UCSD-AML1 (cell line): ENCODE results near the gene OR2V1.
"Not testable (repeated sequence)": the region's sequence is repeated elsewhere in the genome, so short reads cannot be mapped to it uniquely, and the experiment has no call there.

Experiments used
- DNase-seq: peaks from one replicate; lab custom pipeline; 2025; ENCODE audit not compliant: unreplicated experiment; lab: John Stamatoyannopoulos, UW

The OR2V1 gene

DNA sequence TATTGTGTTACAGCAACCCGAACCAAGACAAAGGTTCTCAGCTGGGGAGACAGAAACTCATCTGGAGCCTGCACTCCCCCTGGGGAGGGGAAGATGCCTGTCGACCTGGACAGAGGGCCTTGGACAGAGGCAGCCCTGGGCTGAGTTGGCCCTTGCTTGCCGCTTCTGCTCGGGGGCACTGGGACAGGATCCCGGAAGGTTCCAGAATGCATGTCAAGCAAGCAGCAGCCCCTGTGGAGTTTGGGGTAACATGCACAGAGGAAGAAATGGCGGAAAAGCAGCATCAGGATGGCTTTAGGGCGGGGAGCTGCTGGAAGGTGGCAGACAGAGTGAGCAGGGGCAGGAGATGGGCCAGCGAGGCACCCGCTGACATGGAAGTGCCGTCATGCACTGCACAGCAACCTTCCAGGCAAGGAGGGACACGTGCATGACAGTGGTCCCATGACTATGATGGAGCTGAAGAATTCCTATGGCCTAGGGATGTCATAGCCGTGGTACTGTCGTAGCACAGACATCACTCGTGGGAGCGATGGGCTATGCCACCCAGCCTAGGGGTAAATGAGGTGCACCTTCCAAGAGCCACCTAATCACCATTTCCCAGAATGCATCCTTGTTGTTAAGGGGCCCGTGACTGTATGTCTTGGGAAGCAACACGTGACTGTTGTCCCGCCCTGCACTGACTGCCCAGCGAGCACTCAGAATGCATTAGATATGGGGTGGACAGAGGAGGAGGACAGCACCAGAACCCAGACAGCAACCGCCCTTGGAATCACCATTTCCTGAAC lies 26.2 kb downstream of the OR2V1 start:
- not testable (repeated sequence) for DNase-seq

DNA sequence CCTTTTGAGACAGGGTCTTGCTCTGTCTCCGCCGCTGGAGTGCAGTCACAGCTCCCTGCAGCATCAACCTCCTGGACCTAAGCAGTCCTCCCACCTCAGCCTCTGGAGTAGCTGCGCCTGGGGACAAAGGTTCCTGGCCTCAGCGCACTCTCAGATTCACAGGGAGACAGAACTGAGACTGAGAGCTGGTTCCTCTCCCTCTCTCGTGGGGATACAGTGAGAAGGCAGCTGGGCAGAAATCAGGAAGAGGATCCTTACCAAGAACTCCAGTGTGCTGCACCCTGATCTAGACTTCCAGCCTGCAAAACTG lies 26.8 kb downstream of the OR2V1 start:
- not testable (repeated sequence) for DNase-seq

DNA sequence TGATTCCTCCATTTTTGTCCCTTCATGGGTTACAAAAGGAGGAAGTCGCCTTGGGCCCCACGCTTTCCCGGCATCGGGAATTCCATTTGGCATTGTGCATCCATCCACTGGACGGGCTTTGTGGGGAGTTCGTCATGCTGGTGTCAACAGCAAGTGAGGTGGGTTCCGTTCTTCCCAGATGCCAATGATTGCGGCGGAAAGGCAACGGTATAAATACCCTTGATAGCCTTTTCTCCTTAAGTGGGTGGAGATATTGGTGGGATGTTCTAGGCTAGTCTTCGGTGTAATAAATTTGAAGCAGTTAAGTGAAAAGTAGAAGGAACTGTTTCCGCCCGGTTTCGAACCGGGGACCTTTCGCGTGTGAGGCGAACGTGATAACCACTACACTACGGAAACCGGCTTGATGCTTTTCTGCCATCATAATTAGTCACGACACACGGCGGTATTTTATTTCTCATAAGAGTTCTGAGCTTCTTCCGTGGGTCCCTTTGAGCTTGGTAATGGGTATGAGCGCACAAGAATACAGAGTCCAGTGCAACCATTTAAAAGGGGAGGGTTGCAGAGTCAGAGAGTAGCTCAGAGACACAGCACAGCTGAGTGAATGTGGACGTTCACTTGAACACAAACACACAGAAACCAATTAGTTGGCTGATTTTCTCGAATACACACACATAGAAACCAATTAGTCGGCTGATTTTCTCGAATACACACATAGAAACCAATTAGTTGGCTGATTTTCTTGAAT lies 28.9 kb downstream of the OR2V1 start:
- DNase-seq: not testable (repeated sequence)

DNA sequence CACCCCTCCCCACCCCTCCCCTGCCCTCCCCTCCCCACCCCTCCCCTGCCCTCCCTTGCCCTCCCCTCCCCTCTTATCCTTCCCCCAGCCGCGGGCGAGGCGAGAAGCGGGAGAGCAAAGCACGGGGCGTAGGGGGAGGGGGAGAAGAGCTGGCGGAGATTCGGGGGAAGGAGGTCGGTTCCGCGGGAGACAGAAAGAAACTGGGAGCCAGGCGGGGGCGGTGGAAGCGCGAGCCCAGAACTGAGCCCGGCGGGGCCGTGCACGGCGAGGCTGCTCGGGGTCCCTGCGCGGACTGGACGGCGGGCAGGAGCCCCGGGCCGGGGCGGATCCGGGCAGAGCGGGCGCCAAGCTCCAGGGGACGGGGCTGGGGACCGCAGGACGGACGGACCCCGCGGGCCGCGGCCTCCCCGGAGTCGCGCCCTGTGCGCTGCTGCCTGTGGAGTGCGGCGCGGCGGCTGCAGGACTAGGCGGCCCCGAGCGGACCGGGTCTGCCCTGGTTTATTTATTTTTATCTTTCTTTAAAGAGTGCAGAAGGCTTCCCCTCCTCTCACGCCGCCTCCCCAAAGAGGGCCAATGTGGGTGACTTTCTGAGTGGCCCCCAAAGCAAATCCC lies 29.8 kb downstream of the OR2V1 start:
- not testable (repeated sequence) for DNase-seq

DNA sequence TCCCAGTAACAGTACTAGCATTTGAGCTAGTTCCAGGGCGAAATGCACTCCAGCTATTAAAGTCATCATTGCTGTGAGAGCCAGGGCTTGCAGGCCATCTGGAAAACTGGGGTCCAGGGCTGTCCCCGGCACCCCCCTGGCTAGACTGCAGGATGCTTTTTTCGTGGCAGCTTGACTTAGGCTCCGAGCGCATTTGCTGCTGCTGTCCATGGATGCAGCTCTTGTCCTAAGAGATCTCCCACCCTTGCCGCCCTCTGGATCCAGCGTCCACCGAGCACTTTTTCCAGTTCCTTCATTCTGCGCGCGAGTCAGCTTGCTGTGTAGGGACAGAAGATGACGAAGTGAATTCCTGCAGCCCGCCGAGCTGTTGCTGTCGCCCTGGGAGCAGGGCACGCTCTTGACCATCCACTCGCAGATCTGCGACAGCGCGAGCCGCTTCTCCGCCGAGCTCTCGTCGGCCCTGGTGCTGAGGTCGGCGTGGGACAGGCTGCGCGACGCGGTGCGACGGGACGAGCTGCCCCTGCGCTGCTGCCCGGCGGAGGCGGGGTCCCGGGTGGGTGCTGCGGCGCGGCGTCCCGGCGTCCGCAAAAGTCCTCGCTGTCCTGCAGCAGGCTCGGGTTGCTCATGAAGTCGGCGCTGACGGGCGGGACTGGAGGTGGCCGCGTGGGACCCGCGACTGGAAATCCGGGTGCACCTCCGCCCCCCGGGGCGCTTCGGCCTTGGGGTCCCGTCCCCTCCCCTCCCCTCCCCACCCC lies 30.7 kb downstream of the OR2V1 start:
- no peak for DNase-seq

DNA sequence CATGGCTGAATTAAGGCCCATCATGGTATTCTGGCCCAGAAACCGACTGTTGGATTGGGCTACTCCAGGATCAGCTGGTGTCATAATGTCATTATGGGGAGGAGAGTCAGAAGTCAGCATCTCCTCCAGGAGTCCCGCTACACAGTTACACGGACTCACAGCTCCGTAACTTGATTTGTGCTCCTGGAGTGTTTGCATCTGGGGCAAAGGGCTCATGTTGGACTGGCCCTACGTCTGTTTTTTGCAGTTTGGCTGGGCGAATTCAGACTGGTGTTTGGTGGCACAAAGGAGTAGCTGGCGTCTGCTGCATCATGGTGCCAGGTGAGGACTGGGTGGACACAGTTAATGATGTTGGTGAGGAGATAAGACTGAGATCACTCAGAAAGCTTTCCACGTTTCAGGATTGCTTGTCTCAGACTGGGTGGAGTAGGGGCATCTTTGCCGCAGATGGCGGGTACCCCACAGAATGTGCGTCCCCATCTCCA lies 31.3 kb downstream of the OR2V1 start:
- DNase-seq: no peak

DNA sequence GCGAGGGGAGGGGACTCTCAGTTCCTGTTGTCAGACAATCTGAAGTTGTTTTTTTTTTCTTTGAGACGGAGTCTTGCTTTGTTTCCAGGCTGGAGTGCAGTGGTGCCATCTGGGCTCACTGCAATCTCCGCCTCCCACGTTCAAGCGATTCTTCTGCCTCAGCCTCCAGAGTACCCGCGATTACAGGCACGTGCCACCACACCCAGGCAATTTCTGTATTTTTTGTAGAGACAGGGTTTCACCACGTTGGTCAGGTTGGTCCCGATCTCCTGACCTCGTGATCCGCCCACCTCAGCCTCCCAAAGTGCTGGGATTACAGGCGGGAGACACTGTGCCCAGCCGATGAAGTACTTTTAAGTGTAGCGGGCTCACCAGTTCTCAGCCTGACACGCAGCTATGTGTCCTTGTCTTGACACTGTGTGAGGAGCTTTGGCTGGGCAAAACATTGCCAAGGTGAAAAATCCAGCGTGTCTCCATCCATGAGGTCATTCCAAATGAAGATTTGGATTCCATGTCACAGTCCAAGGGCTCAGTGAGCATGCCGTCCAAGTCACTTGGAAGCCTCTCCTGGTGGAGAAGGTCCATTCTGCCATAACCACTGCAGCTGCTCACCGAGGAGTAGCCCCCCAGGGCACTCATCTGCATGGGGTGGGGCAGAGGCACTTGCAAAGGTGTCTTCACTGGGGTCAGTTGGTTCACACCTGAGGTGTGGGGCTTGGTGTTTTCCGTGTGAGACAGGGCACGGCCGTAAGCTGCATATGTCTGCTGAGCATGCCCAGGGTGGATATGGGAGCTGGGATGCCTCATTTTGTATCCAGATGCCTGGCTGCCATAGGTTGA lies 32.0 kb downstream of the OR2V1 start:
- DNase-seq: no peak

DNA sequence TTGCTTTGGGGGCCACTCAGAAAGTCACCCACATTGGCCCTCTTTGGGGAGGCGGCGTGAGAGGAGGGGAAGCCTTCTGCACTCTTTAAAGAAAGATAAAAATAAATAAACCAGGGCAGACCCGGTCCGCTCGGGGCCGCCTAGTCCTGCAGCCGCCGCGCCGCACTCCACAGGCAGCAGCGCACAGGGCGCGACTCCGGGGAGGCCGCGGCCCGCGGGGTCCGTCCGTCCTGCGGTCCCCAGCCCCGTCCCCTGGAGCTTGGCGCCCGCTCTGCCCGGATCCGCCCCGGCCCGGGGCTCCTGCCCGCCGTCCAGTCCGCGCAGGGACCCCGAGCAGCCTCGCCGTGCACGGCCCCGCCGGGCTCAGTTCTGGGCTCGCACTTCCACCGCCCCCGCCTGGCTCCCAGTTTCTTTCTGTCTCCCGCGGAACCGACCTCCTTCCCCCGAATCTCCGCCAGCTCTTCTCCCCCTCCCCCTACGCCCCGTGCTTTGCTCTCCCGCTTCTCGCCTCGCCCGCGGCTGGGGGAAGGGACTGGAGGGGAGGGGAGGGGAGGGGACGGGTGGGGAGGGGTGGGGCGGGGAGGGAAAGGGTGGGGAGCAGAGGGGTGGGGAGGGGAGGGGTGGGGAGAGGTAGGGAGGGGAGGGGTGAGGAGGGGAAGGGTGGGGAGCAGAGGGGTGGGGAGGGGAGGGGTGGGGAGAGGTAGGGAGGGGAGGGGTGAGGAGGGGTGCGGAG lies 33.0 kb downstream of the OR2V1 start:
- DNase-seq: not testable (repeated sequence)

DNA sequence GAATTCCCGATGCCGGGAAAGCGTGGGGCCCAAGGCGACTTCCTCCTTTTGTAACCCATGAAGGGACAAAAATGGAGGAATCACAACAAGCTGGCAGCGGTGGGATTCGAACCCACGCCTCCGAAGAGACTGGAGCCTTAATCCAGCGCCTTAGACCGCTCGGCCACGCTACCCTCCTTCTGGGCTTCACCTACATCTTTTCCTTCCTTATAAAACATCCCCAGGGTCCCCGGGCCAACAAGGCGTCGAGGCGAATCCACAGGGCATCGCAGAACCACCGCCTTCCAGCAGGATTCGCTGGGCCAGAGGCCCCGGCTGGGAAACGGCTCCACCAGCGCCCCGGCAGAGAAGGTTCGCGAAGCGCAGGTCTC lies 33.6 kb downstream of the OR2V1 start:
- not testable (repeated sequence) for DNase-seq

DNA sequence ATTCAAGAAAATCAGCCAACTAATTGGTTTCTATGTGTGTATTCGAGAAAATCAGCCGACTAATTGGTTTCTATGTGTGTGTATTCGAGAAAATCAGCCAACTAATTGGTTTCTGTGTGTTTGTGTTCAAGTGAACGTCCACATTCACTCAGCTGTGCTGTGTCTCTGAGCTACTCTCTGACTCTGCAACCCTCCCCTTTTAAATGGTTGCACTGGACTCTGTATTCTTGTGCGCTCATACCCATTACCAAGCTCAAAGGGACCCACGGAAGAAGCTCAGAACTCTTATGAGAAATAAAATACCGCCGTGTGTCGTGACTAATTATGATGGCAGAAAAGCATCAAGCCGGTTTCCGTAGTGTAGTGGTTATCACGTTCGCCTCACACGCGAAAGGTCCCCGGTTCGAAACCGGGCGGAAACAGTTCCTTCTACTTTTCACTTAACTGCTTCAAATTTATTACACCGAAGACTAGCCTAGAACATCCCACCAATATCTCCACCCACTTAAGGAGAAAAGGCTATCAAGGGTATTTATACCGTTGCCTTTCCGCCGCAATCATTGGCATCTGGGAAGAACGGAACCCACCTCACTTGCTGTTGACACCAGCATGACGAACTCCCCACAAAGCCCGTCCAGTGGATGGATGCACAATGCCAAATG lies 34.1 kb downstream of the OR2V1 start:
- DNase-seq: not testable (repeated sequence)

DNA sequence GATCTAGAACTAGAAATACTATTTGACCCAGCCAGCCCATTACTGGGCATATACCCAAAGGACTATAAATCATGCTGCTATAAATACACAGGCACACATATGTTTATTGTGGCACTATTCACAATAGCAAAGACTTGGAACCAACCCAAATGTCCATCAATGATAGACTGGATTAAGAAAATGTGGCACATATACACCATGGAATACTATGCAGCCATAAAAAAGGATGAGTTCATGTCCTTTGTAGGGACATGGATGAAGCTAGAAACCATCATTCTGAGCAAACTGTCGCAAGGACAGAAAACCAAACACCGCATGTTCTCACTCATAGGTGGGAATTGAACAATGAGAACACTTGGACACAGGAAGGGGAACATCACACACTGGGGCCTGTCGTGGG lies 35.8 kb downstream of the OR2V1 start:
- DNase-seq: not testable (repeated sequence)

DNA sequence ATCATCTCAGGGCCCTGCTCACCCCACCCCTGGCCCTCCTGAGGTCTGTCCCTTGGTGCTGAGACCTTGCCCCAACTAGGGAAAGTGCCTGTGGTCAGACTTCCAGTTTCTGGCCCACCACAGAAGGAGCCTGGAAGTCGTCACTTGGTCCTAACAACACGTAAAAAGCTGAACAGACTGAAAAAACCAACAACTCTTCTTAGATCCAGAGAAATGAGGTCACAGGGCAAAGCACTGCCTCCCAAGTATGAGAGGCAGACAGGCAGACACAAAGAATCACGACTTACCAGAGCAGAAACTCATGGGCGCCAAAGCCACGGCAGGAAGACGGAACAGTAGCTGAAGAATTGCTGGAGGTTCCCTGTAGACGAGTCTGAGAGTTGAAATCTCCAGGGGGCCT lies 38.5 kb downstream of the OR2V1 start:
- no peak for DNase-seq

DNA sequence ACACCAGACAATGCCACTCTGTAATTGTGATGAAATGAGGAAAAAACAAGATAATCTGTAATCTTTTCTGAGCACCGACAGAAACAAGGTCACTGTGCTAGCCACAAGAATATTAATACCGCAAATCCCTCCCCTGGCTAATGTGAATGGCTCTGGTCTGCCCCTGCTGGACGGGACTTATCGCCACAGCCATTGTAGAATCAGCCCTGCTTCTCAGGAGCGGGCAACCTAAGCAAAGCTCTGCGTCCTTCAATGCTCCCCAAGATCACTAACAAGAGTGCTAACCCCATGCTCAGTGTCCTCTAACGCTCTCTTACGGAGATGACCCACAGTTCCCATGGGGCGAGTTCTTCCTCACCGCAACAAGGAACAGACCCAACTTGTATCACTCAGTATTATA lies 42.7 kb downstream of the OR2V1 start:
- no peak for DNase-seq

DNA sequence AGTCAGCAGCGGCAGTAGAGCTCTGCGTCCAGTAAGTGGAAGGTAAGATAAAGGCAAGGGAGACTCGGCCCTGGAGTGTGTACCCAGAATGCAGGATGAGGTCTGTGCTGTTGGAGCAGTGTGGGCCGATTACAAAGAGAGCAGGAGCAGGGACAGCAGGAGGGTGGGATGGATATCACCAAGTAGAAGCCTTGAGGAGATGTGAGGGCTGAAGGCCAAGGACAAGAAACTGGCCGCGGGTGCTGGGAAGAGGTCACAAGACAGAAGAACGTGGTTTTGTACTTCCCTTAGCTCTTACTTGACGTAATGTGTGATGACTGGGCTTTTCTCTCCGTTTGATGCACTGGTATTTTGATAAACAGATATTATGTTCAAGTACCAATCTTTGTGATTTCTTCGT lies 43.7 kb downstream of the OR2V1 start:
- no peak for DNase-seq

DNA sequence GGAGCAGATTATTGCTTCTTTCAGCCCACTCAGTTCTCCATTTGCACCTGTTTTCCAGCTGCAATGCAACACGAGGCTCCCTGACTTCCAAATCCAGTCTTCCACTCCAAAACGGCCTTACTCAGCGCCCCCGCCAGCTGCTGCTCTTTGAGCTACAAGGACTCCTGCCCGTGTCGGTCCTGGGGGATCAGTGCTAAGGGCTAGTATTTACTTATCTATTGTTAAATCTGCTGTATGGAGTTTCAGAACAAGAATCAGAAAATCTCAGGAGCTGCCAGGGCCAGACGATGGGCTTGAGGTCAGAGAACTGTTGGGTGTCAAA lies 44.1 kb downstream of the OR2V1 start:
- no peak for DNase-seq

DNA sequence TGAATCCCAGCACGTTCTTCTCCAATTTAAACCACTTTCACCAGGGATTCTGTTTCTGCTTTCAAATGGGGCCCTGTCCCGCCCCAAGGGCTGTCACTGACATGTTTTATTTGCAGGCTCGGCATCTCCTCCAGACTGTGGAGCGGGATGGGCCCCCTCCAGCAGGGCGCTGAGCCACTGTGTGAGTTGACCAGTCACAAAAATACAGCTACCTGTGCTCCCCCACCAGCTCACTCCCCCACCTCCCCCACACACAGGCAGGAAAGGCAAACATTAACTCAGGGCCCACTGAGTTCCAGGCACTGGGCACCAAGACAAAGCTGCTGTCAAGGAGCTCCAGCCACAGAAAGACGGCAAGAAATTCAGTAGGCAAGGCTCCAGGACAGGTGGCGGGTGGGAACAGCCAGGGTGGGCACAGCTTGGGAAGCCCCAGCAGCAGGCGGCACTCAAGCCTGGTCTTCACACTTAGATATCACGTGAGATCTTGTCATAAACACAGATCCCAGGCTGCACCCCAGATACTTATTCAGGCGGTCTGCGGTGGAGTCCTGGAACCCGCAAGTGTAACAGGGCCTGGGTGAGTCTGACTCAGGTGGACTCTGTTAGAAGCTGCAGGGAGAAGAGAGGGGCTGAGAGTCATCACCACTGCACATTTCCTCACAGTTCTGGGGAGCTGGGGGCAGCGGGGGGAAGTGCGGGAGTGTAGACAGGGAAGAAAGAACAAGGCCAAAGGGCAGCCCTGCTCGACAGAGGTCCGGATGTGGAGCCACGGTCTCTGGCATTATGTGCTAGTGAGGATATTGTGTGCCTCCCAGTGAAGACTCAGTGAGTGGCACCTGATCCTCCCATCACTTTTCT lies 44.7 kb downstream of the OR2V1 start:
- no peak for DNase-seq

DNA sequence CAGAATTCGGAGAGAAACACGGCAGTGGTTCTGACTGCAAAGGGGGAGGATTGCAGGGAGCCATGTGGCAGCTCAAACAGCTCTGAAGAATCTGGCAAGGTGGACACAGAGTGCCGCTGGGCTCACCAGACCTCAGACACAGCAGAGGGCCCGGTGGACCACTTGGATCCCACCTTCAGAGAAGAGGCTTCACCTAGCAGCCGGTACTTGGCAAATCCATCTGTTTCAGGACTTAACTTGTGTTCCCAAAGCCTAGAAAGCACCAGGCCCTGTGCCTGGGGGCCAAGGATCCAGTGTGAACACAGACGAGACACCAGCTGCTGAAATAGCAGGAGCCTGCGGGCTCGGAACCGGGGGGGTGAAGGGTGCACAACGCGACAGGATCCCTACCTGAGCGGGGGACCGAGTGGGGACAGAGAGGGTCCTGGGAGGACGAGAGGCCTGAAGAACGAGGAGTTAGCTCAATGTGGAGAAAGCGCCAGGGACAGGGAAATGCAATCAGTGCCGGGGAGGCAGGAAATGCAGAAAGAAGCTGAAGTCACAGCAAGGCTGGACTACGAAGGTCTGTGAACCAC lies 46.3 kb downstream of the OR2V1 start:
- no peak for DNase-seq

DNA sequence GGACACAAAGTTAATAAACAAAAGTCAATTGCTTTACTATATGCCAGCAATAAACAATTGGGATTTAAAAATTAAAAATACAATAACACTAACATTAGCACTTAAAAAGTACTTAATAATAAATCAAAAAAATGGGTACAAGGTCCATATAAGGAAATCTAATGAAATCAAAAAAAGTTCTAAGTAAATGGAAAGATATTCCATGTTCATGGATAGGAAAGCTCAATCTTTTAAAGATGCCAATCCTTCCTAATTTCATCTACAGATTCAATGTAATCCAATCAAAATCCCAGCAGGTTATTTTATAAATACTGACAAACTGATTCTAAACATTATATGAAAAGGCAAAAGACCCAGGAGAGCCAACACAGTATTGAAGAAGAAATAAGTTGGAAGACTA lies 49.0 kb downstream of the OR2V1 start:
- no peak for DNase-seq
